ENCODE results near the gene AMFR. TPM values are rescaled to one million over a fixed set of nuclear protein-coding genes. Genes with fewer than 3 reads are reported as not detected.
A peak's percentile ranks its signal among the peaks of the same experiment; 100 is the strongest.

Gene AMFR
- total and polyA plus RNA-seq, 7 experiments from 2014 or later, result 35.7 to 83.3 (median 55.1) TPM

GRCh38 chr16:56343661-56344517, 81.5 kb downstream of the AMFR start:
- intact Hi-C loops (cut with micrococcal nuclease), result no loop called here
- Histone ChIP-seq H3K27me3 (ENCODE audit: control insufficient read depth in 2 of 2, insufficient read depth in 2 of 2, low read length in 2 of 2) (no peaks in the 10 kb centered on the region), H3K27ac (ENCODE audit: low read depth, low read length) (no peak overlapping the region), H3K9me3 (ENCODE audit: control insufficient read depth in 2 of 3, low read length in 3 of 3) (no peaks in the 10 kb centered on the region), H3K4me3 (ENCODE audit: low read length) (no peak overlapping the region), H3K36me3 (ENCODE audit: control insufficient read depth in 2 of 3, insufficient read depth in 3 of 3, low read length in 3 of 3) (no peaks in the 10 kb centered on the region), H3K4me1 (ENCODE audit: control insufficient read depth in 2 of 2, insufficient read depth in 2 of 2, low read length in 2 of 2) (no peaks in the 10 kb centered on the region)
- H3K4me3 Mint-ChIP-seq, result no peak overlapping the region
- H3K36me3 Mint-ChIP-seq, result no peaks in the 10 kb centered on the region
- H3K9me3 Mint-ChIP-seq, result no peaks in the 10 kb centered on the region
- DNase-seq, result no peak
- ChIA-PET POLR2A (no interaction called here), CTCF (interaction anchor here (0.6 kb wide), 1 partner anchor 13 kb away, joined by 6 read pairs; no protein-coding TSS in a partner anchor)
- no peaks in the 10 kb centered on the region for H3K27me3 Mint-ChIP-seq
- peak; percentile 9 for ATAC-seq
- no peaks in the 10 kb centered on the region for H3K4me1 Mint-ChIP-seq
- H3K27ac Mint-ChIP-seq, result no peak overlapping the region

GRCh38 chr16:56341656-56342399, 83.5 kb downstream of the AMFR start:
- CTCF ChIA-PET, result no interaction called here

GRCh38 chr16:56340864-56341365, 84.4 kb downstream of the AMFR start:
- Mint-ChIP-seq H3K36me3 (no peaks in the 10 kb centered on the region), H3K27ac (no peak overlapping the region)
- H3K9me3 ChIP-seq (ENCODE audit: control insufficient read depth in 2 of 3, low read length in 3 of 3), result no peaks in the 10 kb centered on the region

More at GRCh38 chr16:56341656-56342399, 83.5 kb downstream of the AMFR start:
- no peaks in the 10 kb centered on the region for H3K36me3 ChIP-seq (ENCODE audit: control insufficient read depth in 2 of 3, insufficient read depth in 3 of 3, low read length in 3 of 3)
- ATAC-seq (no peak), DNase-seq (no peak)
- H3K36me3 Mint-ChIP-seq, result no peaks in the 10 kb centered on the region
- H3K27me3 Mint-ChIP-seq, result no peaks in the 10 kb centered on the region
- intact Hi-C loops (cut with micrococcal nuclease), result no loop called here
- no peaks in the 10 kb centered on the region for H3K27me3 ChIP-seq (ENCODE audit: control insufficient read depth in 2 of 2, insufficient read depth in 2 of 2, low read length in 2 of 2)
- H3K4me1 ChIP-seq (ENCODE audit: control insufficient read depth in 2 of 2, insufficient read depth in 2 of 2, low read length in 2 of 2), result no peaks in the 10 kb centered on the region
- no peak overlapping the region for H3K27ac Mint-ChIP-seq
- H3K4me3 ChIP-seq (ENCODE audit: low read length), result no peak overlapping the region
- H3K4me1 Mint-ChIP-seq, result no peaks in the 10 kb centered on the region
- no peaks in the 10 kb centered on the region for H3K9me3 ChIP-seq (ENCODE audit: control insufficient read depth in 2 of 3, low read length in 3 of 3)
- H3K27ac ChIP-seq (ENCODE audit: low read depth, low read length), result no peak overlapping the region
- POLR2A ChIA-PET, result no interaction called here
- H3K4me3 Mint-ChIP-seq, result no peak overlapping the region
- H3K9me3 Mint-ChIP-seq, result no peaks in the 10 kb centered on the region

GRCh38 chr16:56340416-56340815, 84.9 kb downstream of the AMFR start:
- Histone ChIP-seq H3K4me3 (ENCODE audit: low read length) (no peak overlapping the region), H3K36me3 (ENCODE audit: control insufficient read depth in 2 of 3, insufficient read depth in 3 of 3, low read length in 3 of 3) (no peaks in the 10 kb centered on the region), H3K27me3 (ENCODE audit: control insufficient read depth in 2 of 2, insufficient read depth in 2 of 2, low read length in 2 of 2) (no peaks in the 10 kb centered on the region), H3K27ac (ENCODE audit: low read depth, low read length) (no peak overlapping the region), H3K9me3 (ENCODE audit: control insufficient read depth in 2 of 3, low read length in 3 of 3) (no peaks in the 10 kb centered on the region), H3K4me1 (ENCODE audit: control insufficient read depth in 2 of 2, insufficient read depth in 2 of 2, low read length in 2 of 2) (no peaks in the 10 kb centered on the region)
- no peak overlapping the region for H3K27ac Mint-ChIP-seq
- intact Hi-C loops (cut with micrococcal nuclease), result no loop called here
- POLR2A ChIA-PET, result no interaction called here
- H3K27me3 Mint-ChIP-seq, result no peaks in the 10 kb centered on the region
- no peaks in the 10 kb centered on the region for H3K9me3 Mint-ChIP-seq
- H3K4me1 Mint-ChIP-seq, result no peaks in the 10 kb centered on the region
- no peak overlapping the region for H3K4me3 Mint-ChIP-seq
- CTCF ChIA-PET, result no interaction called here
- H3K36me3 Mint-ChIP-seq, result no peaks in the 10 kb centered on the region
- no peak for DNase-seq
- no peak for ATAC-seq

More at GRCh38 chr16:56340864-56341365, 84.4 kb downstream of the AMFR start:
- POLR2A ChIA-PET, result no interaction called here
- Histone ChIP-seq H3K36me3 (ENCODE audit: control insufficient read depth in 2 of 3, insufficient read depth in 3 of 3, low read length in 3 of 3) (no peaks in the 10 kb centered on the region), H3K27me3 (ENCODE audit: control insufficient read depth in 2 of 2, insufficient read depth in 2 of 2, low read length in 2 of 2) (no peaks in the 10 kb centered on the region), H3K27ac (ENCODE audit: low read depth, low read length) (no peak overlapping the region), H3K4me3 (ENCODE audit: low read length) (no peak overlapping the region), H3K4me1 (ENCODE audit: control insufficient read depth in 2 of 2, insufficient read depth in 2 of 2, low read length in 2 of 2) (no peaks in the 10 kb centered on the region)
- Mint-ChIP-seq H3K4me1 (no peaks in the 10 kb centered on the region), H3K27me3 (no peaks in the 10 kb centered on the region), H3K9me3 (no peaks in the 10 kb centered on the region), H3K4me3 (no peak overlapping the region)
- DNase-seq, result no peak
- CTCF ChIA-PET, result no interaction called here
- intact Hi-C loops (cut with micrococcal nuclease), result no loop called here
- ATAC-seq, result no peak

- Mint-ChIP-seq H3K27me3 (no peaks in the 10 kb centered on the region), H3K4me1 (no peaks in the 10 kb centered on the region), H3K27ac (no peak overlapping the region), H3K36me3 (no peaks in the 10 kb centered on the region), H3K4me3 (no peak overlapping the region), H3K9me3 (no peaks in the 10 kb centered on the region)
- intact Hi-C loops (cut with micrococcal nuclease), result no loop called here
- ATAC-seq, result no peak
- Histone ChIP-seq H3K4me1 (ENCODE audit: control insufficient read depth in 2 of 2, insufficient read depth in 2 of 2, low read length in 2 of 2) (no peaks in the 10 kb centered on the region), H3K4me3 (ENCODE audit: low read length) (no peak overlapping the region), H3K9me3 (ENCODE audit: control insufficient read depth in 2 of 3, low read length in 3 of 3) (no peaks in the 10 kb centered on the region), H3K27ac (ENCODE audit: low read depth, low read length) (no peak overlapping the region), H3K36me3 (ENCODE audit: control insufficient read depth in 2 of 3, insufficient read depth in 3 of 3, low read length in 3 of 3) (no peaks in the 10 kb centered on the region), H3K27me3 (ENCODE audit: control insufficient read depth in 2 of 2, insufficient read depth in 2 of 2, low read length in 2 of 2) (no peaks in the 10 kb centered on the region)
- CTCF ChIA-PET, result no interaction called here
- POLR2A ChIA-PET, result no interaction called here
- no peak for DNase-seq
These were observed 85.7 kb downstream of the AMFR start for GRCh38 chr16:56339431-56340195.

GRCh38 chr16:56338566-56339318, 86.6 kb downstream of the AMFR start:
- ATAC-seq (no peak), DNase-seq (no peak)
- Mint-ChIP-seq H3K27ac (no peak overlapping the region), H3K9me3 (no peaks in the 10 kb centered on the region), H3K27me3 (no peaks in the 10 kb centered on the region), H3K36me3 (no peaks in the 10 kb centered on the region), H3K4me1 (no peaks in the 10 kb centered on the region), H3K4me3 (no peak overlapping the region)
- no peaks in the 10 kb centered on the region for H3K9me3 ChIP-seq (ENCODE audit: control insufficient read depth in 2 of 3, low read length in 3 of 3)
- H3K27me3 ChIP-seq (ENCODE audit: control insufficient read depth in 2 of 2, insufficient read depth in 2 of 2, low read length in 2 of 2), result no peaks in the 10 kb centered on the region
- no peak overlapping the region for H3K27ac ChIP-seq (ENCODE audit: low read depth, low read length)
- ChIA-PET CTCF (no interaction called here), POLR2A (no interaction called here)
- no peaks in the 10 kb centered on the region for H3K36me3 ChIP-seq (ENCODE audit: control insufficient read depth in 2 of 3, insufficient read depth in 3 of 3, low read length in 3 of 3)
- H3K4me1 ChIP-seq (ENCODE audit: control insufficient read depth in 2 of 2, insufficient read depth in 2 of 2, low read length in 2 of 2), result no peaks in the 10 kb centered on the region
- intact Hi-C loops (cut with micrococcal nuclease), result no loop called here
- H3K4me3 ChIP-seq (ENCODE audit: low read length), result no peak overlapping the region
